HepG2 (cell line): ENCODE results near the gene COQ10B. TPM values are rescaled to one million over a fixed set of nuclear protein-coding genes. Genes with fewer than 3 reads are reported as not detected.

ENCODE experiments used
- AKNA ChIP-seq: sonication (generic); formaldehyde crosslinking; IDR thresholded peaks from 2 replicates; pipeline ENCODE4 v1.4.0; 2020; ENCODE audit warnings: missing genetic modification reagents, borderline replicate concordance
- ATAD3A ChIP-seq: sonication (generic); formaldehyde crosslinking; IDR thresholded peaks from 2 replicates; pipeline ENCODE4 v1.4.0; 2020; ENCODE audit warnings: missing genetic modification reagents
- BCL6 ChIP-seq: IDR thresholded peaks from 2 replicates; pipeline ENCODE4 v1.6.1; 2016; ENCODE audit warnings: missing genetic modification reagents, missing compliant biosample characterization
- CC2D1A ChIP-seq: sonication (generic); formaldehyde crosslinking; IDR thresholded peaks from 2 replicates; pipeline ENCODE4 v1.8.1; 2023; ENCODE audit warnings: mild to moderate bottlenecking, missing genetic modification reagents
- HCFC1 ChIP-seq: fragments of 150-350 bp; IDR thresholded peaks from 2 replicates; pipeline ENCODE4 v1.6.1; 2014; ENCODE audit warnings: low read depth, low read length
- MXD3 ChIP-seq: IDR thresholded peaks from 2 replicates; pipeline ENCODE4 v1.6.1; 2016; ENCODE audit warnings: mild to moderate bottlenecking, missing biosample characterization, missing genetic modification reagents
- MXD4 ChIP-seq: IDR thresholded peaks from 2 replicates; pipeline ENCODE4 v1.6.1; 2016; ENCODE audit warnings: mild to moderate bottlenecking, missing biosample characterization, missing genetic modification reagents
- NR2F6 ChIP-seq, 2 experiments: IDR thresholded peaks; 2 replicates each; pipeline ENCODE4 v1.6.1; 2016; ENCODE audit warnings: antibody characterized with exemption in 1 of 2, mild to moderate bottlenecking in 1 of 2
- PHB2 ChIP-seq: fragments of 450-650 bp; IDR thresholded peaks from 2 replicates; pipeline ENCODE4 v1.6.1; 2018; ENCODE audit not compliant: partially characterized antibody
- POGZ ChIP-seq: sonication (generic); formaldehyde crosslinking; IDR thresholded peaks from 2 replicates; pipeline ENCODE4 v1.4.0; 2020; ENCODE audit warnings: mild to moderate bottlenecking, missing genetic modification reagents
- ZBED4 ChIP-seq: sonication (generic); formaldehyde crosslinking; IDR thresholded peaks from 2 replicates; pipeline ENCODE4 v1.4.0; 2020; ENCODE audit warnings: missing genetic modification reagents, borderline replicate concordance
- ZBTB4 ChIP-seq: sonication (generic); formaldehyde crosslinking; IDR thresholded peaks from 2 replicates; pipeline ENCODE4 v1.4.0; 2020; ENCODE audit warnings: missing genetic modification reagents, mild to moderate bottlenecking, borderline replicate concordance
- ZFP36L1 ChIP-seq: sonication (generic); formaldehyde crosslinking; IDR thresholded peaks from 2 replicates; pipeline ENCODE4 v1.8.0; 2022; ENCODE audit warnings: mild to moderate bottlenecking, missing genetic modification reagents, moderate library complexity
- ZNF326 ChIP-seq: sonication (generic); formaldehyde crosslinking; IDR thresholded peaks from 2 replicates; pipeline ENCODE4 v1.4.0; 2020; ENCODE audit warnings: missing genetic modification reagents, borderline replicate concordance
- ZNF460 ChIP-seq: sonication (generic); formaldehyde crosslinking; IDR thresholded peaks from 2 replicates; pipeline ENCODE4 v1.5.1; 2020; ENCODE audit warnings: missing genetic modification reagents, mild to moderate bottlenecking, borderline replicate concordance
- ZNF564 ChIP-seq: sonication (generic); formaldehyde crosslinking; IDR thresholded peaks from 2 replicates; pipeline ENCODE4 v1.8.1; 2023; ENCODE audit warnings: mild to moderate bottlenecking, missing genetic modification reagents
- polyA plus RNA-seq, 8 experiments: library from polyadenylated mRNA; depleted of rRNA in 3 of 8; stranded (reverse) in 7 of 8; unstranded in 1 of 8; fragments of >200 nt; fragmentation: Illumina TruSeq in 4 of 8; extraction: Trizol in 4 of 8; gene quantifications; 2 replicates each; pipeline versions ENCODE4 v1.2.1 to v1.2.3, GENCODE V29; 2011 to 2016; ENCODE audit warnings: low read depth in 4 of 8, missing spikeins in 1 of 8, mixed read lengths in 1 of 8; ENCODE audit not compliant: insufficient read depth in 1 of 8
- total RNA-seq, 5 experiments: library from RNA; depleted of rRNA; stranded (reverse); fragments of >200 nt; fragmentation: Illumina TruSeq; extraction: Trizol; gene quantifications; 2 replicates each; pipeline ENCODE4 v1.2.3, GENCODE V29; 2016; ENCODE audit warnings: low read depth in 1 of 5

The COQ10B gene
- total and polyA plus RNA-seq, 2 of the 13 experiments (the other 11 are each of a cell fraction or from before 2014, with no cell fraction given) = 4.6 to 34.9 TPM

GRCh38 chr2:197499594-197500502 is 46.5 kb downstream of the COQ10B start, which contains the start of the genes HSPD1 and HSPE1 (continued):
- peak; percentile 83; the same call in 1 of the 2 replicates for TF ChIP-seq ZBED4
- TF ChIP-seq ATAD3A (CRISPR knock-in tag) = peak; percentile 29; the same call in 1 of the 2 replicates
- TF ChIP-seq HCFC1 = peak; percentile 80
- TF ChIP-seq PHB2 = no peak
- peak; percentile 92 for TF ChIP-seq ZNF564 (CRISPR knock-in tag)
- TF ChIP-seq CC2D1A (CRISPR knock-in tag) = no peak
- TF ChIP-seq BCL6 (CRISPR knock-in tag) = peak; percentile 75
- TF ChIP-seq NR2F6 (IDR thresholded peaks at IDR 0.05) = peak; percentile 80
- peak; percentile 84 for TF ChIP-seq NR2F6 (CRISPR knock-in tag; IDR thresholded peaks at IDR 0.05)
- TF ChIP-seq MXD3 = peak; percentile 95
- peak; percentile 95 for TF ChIP-seq ZBTB4 (CRISPR knock-in tag)
- peak; percentile 94 for TF ChIP-seq POGZ (CRISPR knock-in tag)
- TF ChIP-seq ZNF460 (CRISPR knock-in tag) = 0 out of 2 replicates have a peak, but pooled peaks have one; percentile 54
- TF ChIP-seq ZFP36L1 (CRISPR knock-in tag) = peak; percentile 99
- no peak for TF ChIP-seq ZNF326 (CRISPR knock-in tag)
- TF ChIP-seq MXD4 (CRISPR knock-in tag) = peak; percentile 94; the same call in 1 of the 2 replicates
- TF ChIP-seq AKNA = no peak; the same call in 1 of the 2 replicates
